CD14-positive monocyte (primary cell): Measurements from ENCODE around the gene CPEB1. TPM values are rescaled to one million over a fixed set of nuclear protein-coding genes. Genes with fewer than 3 reads are reported as not detected.
A peak's percentile ranks its signal among the peaks of the same experiment; 100 is the strongest.

Experiments used
- DNase-seq, 3 donors: peaks; one replicate each; pipeline ENCODE4 v3.0.0-alpha.2; 2011 to 2022
- H2AFZ ChIP-seq: 2 replicates; pipeline ENCODE4 v1.6.0; 2012; ENCODE audit warnings: mild to moderate bottlenecking, low read depth, low read length, inconsistent platforms; ENCODE audit not compliant: insufficient read depth, poor library complexity, severe bottlenecking
- H3K27ac ChIP-seq, 2 donors: 1 replicate in 1 of 2; 2 replicates in 1 of 2; pipeline ENCODE4 v1.5.1; 2012 to 2013; ENCODE audit warnings: low read length in 2 of 2, control low read depth in 1 of 2, inconsistent platforms in 1 of 2, low read depth in 1 of 2, mild to moderate bottlenecking in 1 of 2
- H3K27me3 ChIP-seq, 2 donors: one replicate each; pipeline versions ENCODE4 v1.6.0 to v1.6.1; 2011 to 2013; ENCODE audit warnings: low read length in 2 of 2; ENCODE audit not compliant: control insufficient read depth in 2 of 2, insufficient read depth in 2 of 2
- H3K36me3 ChIP-seq, 2 donors: replicated peaks in 1 of 2; 1 replicate in 1 of 2; 2 replicates in 1 of 2; pipeline versions ENCODE4 v1.5.1 to v1.6.1; 2012 to 2013; ENCODE audit warnings: low read length in 2 of 2, control low read depth in 1 of 2, inconsistent platforms in 1 of 2, mild to moderate bottlenecking in 1 of 2; ENCODE audit not compliant: insufficient read depth in 2 of 2, control insufficient read depth in 1 of 2
- H3K4me1 ChIP-seq, 2 donors: 1 replicate in 1 of 2; 2 replicates in 1 of 2; pipeline versions ENCODE4 v1.5.1 to v1.6.1; 2012 to 2013; ENCODE audit warnings: low read length in 2 of 2, control low read depth in 1 of 2, inconsistent platforms in 1 of 2, mild to moderate bottlenecking in 1 of 2, moderate library complexity in 1 of 2; ENCODE audit not compliant: insufficient read depth in 2 of 2, control insufficient read depth in 1 of 2
- H3K4me2 ChIP-seq: replicated peaks from 2 replicates; pipeline ENCODE3; 2012; ENCODE audit warnings: low read length, moderate library complexity, mild to moderate bottlenecking; ENCODE audit not compliant: poor library complexity, severe bottlenecking; ENCODE audit errors: extremely low read depth
- H3K4me3 ChIP-seq, 3 experiments: fragments of 200-600 bp in 1 of 3; sonication (generic) in 1 of 3; replicated peaks in 1 of 3; 1 replicate in 2 of 3; 2 replicates in 1 of 3; pipeline ENCODE4 v1.5.1; 2011 to 2013; ENCODE audit warnings: low read length in 3 of 3, mild to moderate bottlenecking in 3 of 3, control low read depth in 2 of 3, low read depth in 2 of 3, inconsistent platforms in 1 of 3, moderate library complexity in 1 of 3
- H3K79me2 ChIP-seq: 2 replicates; pipeline ENCODE4 v1.6.0; 2012; ENCODE audit warnings: mild to moderate bottlenecking, control low read depth, inconsistent platforms, low read length, moderate library complexity; ENCODE audit not compliant: insufficient read depth
- H3K9ac ChIP-seq: 2 replicates; pipeline ENCODE4 v1.6.0; 2017; ENCODE audit warnings: low read length, mild to moderate bottlenecking; ENCODE audit not compliant: insufficient read depth, poor library complexity, severe bottlenecking
- H3K9me3 ChIP-seq, 2 donors: replicated peaks in 1 of 2; 1 replicate in 1 of 2; 2 replicates in 1 of 2; pipeline versions ENCODE4 v1.5.1 to v1.6.1; 2012 to 2013; ENCODE audit warnings: low read length in 2 of 2, control low read depth in 1 of 2; ENCODE audit not compliant: control insufficient read depth in 1 of 2, insufficient read depth in 1 of 2
- H4K20me1 ChIP-seq: 2 replicates; pipeline ENCODE4 v1.6.0; 2012; ENCODE audit warnings: mild to moderate bottlenecking, low read length, control low read depth, moderate library complexity; ENCODE audit not compliant: insufficient read depth
- H3K27ac Mint-ChIP-seq, 7 donors: one replicate each; pipeline ENCODE4 v1.8.0; 2020; ENCODE audit warnings: mild to moderate bottlenecking in 7 of 7, mixed read lengths in 7 of 7, moderate library complexity in 6 of 7, inconsistent platforms in 2 of 7
- H3K27me3 Mint-ChIP-seq, 3 donors: one replicate each; pipeline ENCODE4 v1.8.0; 2021 to 2022; ENCODE audit warnings: low read depth in 3 of 3, mild to moderate bottlenecking in 3 of 3, mixed read lengths in 3 of 3, moderate library complexity in 3 of 3, inconsistent platforms in 1 of 3
- H3K36me3 Mint-ChIP-seq, 2 donors: one replicate each; pipeline ENCODE4 v1.8.0; 2020; ENCODE audit warnings: mixed read lengths in 2 of 2, inconsistent platforms in 1 of 2, mild to moderate bottlenecking in 1 of 2
- H3K4me1 Mint-ChIP-seq: one replicate; pipeline ENCODE4 v1.8.0; 2020; ENCODE audit warnings: mild to moderate bottlenecking, mixed read lengths
- H3K4me3 Mint-ChIP-seq, 2 donors: one replicate each; pipeline ENCODE4 v1.8.0; 2020; ENCODE audit warnings: mild to moderate bottlenecking in 2 of 2, mixed read lengths in 2 of 2, moderate library complexity in 1 of 2
- H3K9me3 Mint-ChIP-seq, 7 donors: one replicate each; pipeline ENCODE4 v1.8.0; 2020 to 2022; ENCODE audit warnings: mixed read lengths in 7 of 7, mild to moderate bottlenecking in 6 of 7, moderate library complexity in 6 of 7, inconsistent platforms in 2 of 7
- WGBS: methylation state at CpG from one replicate; pipeline ENCODE4 v1.1.5; 2013; ENCODE audit warnings: missing lambda C conversion rate; ENCODE audit not compliant: insufficient coverage; 5-methylcytosine and 5-hydroxymethylcytosine counted together
- intact Hi-C, 2 donors: fragments of 100-400 bp; cut with micrococcal nuclease; formaldehyde crosslinking; loops; one replicate each; pipeline versions ENCODE4 v1.15.0 to v1.15.1; 2023
- polyA plus RNA-seq, 3 donors: library from polyadenylated mRNA; depleted of rRNA in 1 of 3; unstranded in 2 of 3; stranded (reverse) in 1 of 3; fragments of 300-500 nt in 2 of 3; fragments of >200 nt in 1 of 3; fragmentation: Illumina TruSeq in 2 of 3; gene quantifications; 1 replicate in 2 of 3; 2 replicates in 1 of 3; pipeline ENCODE4 v1.2.3, GENCODE V29; 2012 to 2021
- TF ChIP-seq, protein P1 (sequence below): fragments of 200-600 bp; IDR thresholded peaks from one replicate; pipeline ENCODE4 v1.8.0; 2022; ENCODE audit warnings: antibody characterized with exemption, mild to moderate bottlenecking

Gene CPEB1
- polyA plus RNA-seq, 3 donors = not detected

DNA sequence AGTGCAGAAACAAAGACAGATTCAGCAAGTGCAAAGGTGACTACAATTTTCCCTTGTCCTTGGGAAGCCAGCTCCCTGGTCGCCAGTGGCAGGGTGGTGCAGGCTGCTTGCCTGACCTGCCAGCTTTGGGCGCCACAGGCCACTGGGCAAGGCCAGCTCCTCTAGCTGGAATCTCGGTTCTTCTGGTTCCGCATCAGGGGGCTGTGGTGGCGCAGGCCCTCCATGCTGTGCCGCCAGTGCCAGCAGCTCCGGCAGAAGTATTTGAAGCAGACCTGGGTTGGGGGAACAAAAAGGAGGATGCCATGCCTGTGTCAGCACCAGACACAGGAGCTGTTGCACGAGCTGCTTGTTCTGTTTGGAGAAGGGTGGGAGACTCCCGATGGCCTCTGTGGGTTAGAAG, 102.7 kb downstream of the CPEB1 start:
- H3K36me3 Mint-ChIP-seq = no peaks in the 10 kb centered on the region
- Histone ChIP-seq H3K79me2 (peaks cover 13% of the 10 kb centered on the region), H3K36me3 (no peaks in the 10 kb centered on the region), H3K4me1 (peaks cover 9 to 15% of the 10 kb centered on the region in 2 donors), H3K9ac (no peak overlapping the region), H4K20me1 (peaks cover 5% of the 10 kb centered on the region), H3K4me3 (no peak overlapping the region), H2AFZ (no peak overlapping the region), H3K27me3 (peaks cover 0 to 3% of the 10 kb centered on the region in 2 donors), H3K9me3 (no peaks in the 10 kb centered on the region), H3K4me2 (no peak overlapping the region), H3K27ac (no peak overlapping the region)
- intact Hi-C loops = loop anchor here in 1 of 2 donors (5.0 kb wide), 2 partner anchors 208 to 468 kb away; partner anchors contain the start of gene C15orf40
- DNase-seq = no peak
- peaks cover 0 to 6% (median 3%) of the 10 kb centered on the region in 3 donors for H3K27me3 Mint-ChIP-seq
- H3K4me1 Mint-ChIP-seq = peaks cover 14% of the 10 kb centered on the region
- no peaks in the 10 kb centered on the region for H3K9me3 Mint-ChIP-seq
- H3K4me3 Mint-ChIP-seq = no peak overlapping the region
- 98% methylated on average over 7 of the region's 9 CpGs for WGBS
- TF ChIP-seq, protein P1, sequence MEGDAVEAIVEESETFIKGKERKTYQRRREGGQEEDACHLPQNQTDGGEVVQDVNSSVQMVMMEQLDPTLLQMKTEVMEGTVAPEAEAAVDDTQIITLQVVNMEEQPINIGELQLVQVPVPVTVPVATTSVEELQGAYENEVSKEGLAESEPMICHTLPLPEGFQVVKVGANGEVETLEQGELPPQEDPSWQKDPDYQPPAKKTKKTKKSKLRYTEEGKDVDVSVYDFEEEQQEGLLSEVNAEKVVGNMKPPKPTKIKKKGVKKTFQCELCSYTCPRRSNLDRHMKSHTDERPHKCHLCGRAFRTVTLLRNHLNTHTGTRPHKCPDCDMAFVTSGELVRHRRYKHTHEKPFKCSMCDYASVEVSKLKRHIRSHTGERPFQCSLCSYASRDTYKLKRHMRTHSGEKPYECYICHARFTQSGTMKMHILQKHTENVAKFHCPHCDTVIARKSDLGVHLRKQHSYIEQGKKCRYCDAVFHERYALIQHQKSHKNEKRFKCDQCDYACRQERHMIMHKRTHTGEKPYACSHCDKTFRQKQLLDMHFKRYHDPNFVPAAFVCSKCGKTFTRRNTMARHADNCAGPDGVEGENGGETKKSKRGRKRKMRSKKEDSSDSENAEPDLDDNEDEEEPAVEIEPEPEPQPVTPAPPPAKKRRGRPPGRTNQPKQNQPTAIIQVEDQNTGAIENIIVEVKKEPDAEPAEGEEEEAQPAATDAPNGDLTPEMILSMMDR = no peak
- H3K27ac Mint-ChIP-seq = no peak overlapping the region

DNA sequence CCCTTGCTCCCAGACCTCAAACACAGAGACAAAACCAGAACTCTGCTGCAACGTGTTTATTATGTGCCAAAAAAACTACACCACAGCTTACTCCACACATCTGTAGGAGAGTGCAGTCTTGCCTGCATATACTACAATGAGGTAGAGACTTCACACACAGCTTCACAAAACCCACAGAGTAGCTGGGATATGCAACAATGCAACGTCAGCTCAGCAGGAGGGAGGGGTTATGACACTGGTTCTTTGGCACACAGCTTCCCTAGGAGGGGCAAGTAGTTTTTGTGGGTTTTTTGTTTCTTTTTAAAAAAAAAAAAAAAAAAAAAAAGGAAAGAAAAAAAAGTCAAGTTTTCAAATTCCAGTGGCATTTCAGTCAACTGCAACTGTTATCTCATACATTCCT, 104.0 kb downstream of the CPEB1 start:
- Mint-ChIP-seq H3K27ac (peak overlapping the region in 2 of 7 donors; percentile 33 to 77), H3K4me1 (peaks cover 22% of the 10 kb centered on the region), H3K9me3 (no peaks in the 10 kb centered on the region), H3K4me3 (no peak overlapping the region), H3K27me3 (peaks cover 0 to 6% (median 3%) of the 10 kb centered on the region in 3 donors), H3K36me3 (peaks cover 5 to 11% of the 10 kb centered on the region in 2 donors)
- 20% methylated on average over 1 of the region's 2 CpGs for WGBS
- Histone ChIP-seq H3K9ac (no peak overlapping the region), H2AFZ (no peak overlapping the region), H3K4me1 (peaks cover 19 to 26% of the 10 kb centered on the region in 2 donors), H3K27ac (no peak overlapping the region), H3K27me3 (peaks cover 0 to 3% of the 10 kb centered on the region in 2 donors), H3K79me2 (peaks cover 25% of the 10 kb centered on the region), H3K4me2 (no peak overlapping the region), H3K9me3 (no peaks in the 10 kb centered on the region), H3K36me3 (peaks cover 6 to 7% of the 10 kb centered on the region in 2 donors), H4K20me1 (peaks cover 17% of the 10 kb centered on the region), H3K4me3 (no peak overlapping the region)
- TF ChIP-seq, protein P1 = no peak
- peak; percentile 5 to 25 (median 10) for DNase-seq
- intact Hi-C loops = loop anchor here in 1 of 2 donors (5.0 kb wide), 2 partner anchors 209 to 469 kb away; partner anchors contain the start of gene C15orf40
